Lung (tissue), 12 donors: Measurements from ENCODE around the gene FGFR2. TPM values are rescaled to one million over a fixed set of nuclear protein-coding genes. Genes with fewer than 3 reads are reported as not detected.

ENCODE experiments used
- ATAC-seq: fragments of 200-7000 bp; cut with Tn5 transposase; one replicate; pipeline ENCODE4 v1.9.1; 2020; ENCODE audit warnings: moderate number of reproducible peaks; ENCODE audit not compliant: insufficient read depth, low FRiP score
- DNase-seq, 3 donors: peaks; one replicate each; pipeline ENCODE4 v3.0.0-alpha.2; 2013 to 2017
- H3K27ac ChIP-seq, 2 donors: one replicate each; pipeline ENCODE4 v1.5.1; 2013; ENCODE audit warnings: mild to moderate bottlenecking in 2 of 2, moderate library complexity in 2 of 2, control low read depth in 1 of 2, inconsistent platforms in 1 of 2, low read depth in 1 of 2, low read length in 1 of 2
- H3K27me3 ChIP-seq, 3 donors: one replicate each; pipeline ENCODE4 v1.5.1; 2013; ENCODE audit warnings: low read length in 2 of 3; ENCODE audit not compliant: control insufficient read depth in 3 of 3, insufficient read depth in 3 of 3
- H3K36me3 ChIP-seq, 4 donors: one replicate each; pipeline ENCODE4 v1.5.1; 2013; ENCODE audit warnings: low read length in 4 of 4, mild to moderate bottlenecking in 1 of 4, moderate library complexity in 1 of 4; ENCODE audit not compliant: control insufficient read depth in 4 of 4, insufficient read depth in 4 of 4
- H3K4me1 ChIP-seq, 5 donors: one replicate each; pipeline ENCODE4 v1.5.1; 2013; ENCODE audit warnings: low read length in 5 of 5, mild to moderate bottlenecking in 2 of 5, moderate library complexity in 1 of 5; ENCODE audit not compliant: control insufficient read depth in 5 of 5, insufficient read depth in 5 of 5
- H3K4me3 ChIP-seq: one replicate; pipeline ENCODE4 v1.5.1; 2013; ENCODE audit warnings: mild to moderate bottlenecking, control low read depth, moderate library complexity
- H3K9ac ChIP-seq, 2 donors: one replicate each; pipeline ENCODE4 v1.5.1; 2013; ENCODE audit warnings: low read length in 2 of 2, control low read depth in 1 of 2; ENCODE audit not compliant: insufficient read depth in 1 of 2
- H3K9me3 ChIP-seq, 4 donors: one replicate each; pipeline ENCODE4 v1.5.1; 2013; ENCODE audit warnings: low read length in 3 of 4, mild to moderate bottlenecking in 1 of 4, moderate library complexity in 1 of 4; ENCODE audit not compliant: control insufficient read depth in 4 of 4, insufficient read depth in 3 of 4
- WGBS, 2 donors: extraction: QIAGEN DNeasy Blood & Tissue Kit; methylation state at CpG; one replicate each; pipeline ENCODE4 v1.1.7; 2013; 5-methylcytosine and 5-hydroxymethylcytosine counted together
- polyA plus RNA-seq, 2 donors: library from polyadenylated mRNA; stranded (reverse); fragments of 200-250 nt; gene quantifications; one replicate each; pipeline ENCODE4 v1.2.1, GENCODE V29; 2013
- total RNA-seq, 2 donors: library from RNA; depleted of rRNA in 1 of 2; stranded (reverse); fragments of >200 nt in 1 of 2; gene quantifications; one replicate each; pipeline ENCODE4 v1.2.1, GENCODE V29; 2014 to 2021
- TF ChIP-seq, protein P1 (sequence below): IDR thresholded peaks from 2 replicates; pipeline ENCODE4 v1.5.1; 2012; ENCODE audit warnings: mild to moderate bottlenecking; ENCODE audit errors: control extremely low read depth, extremely low read depth
- donor health status: control.
- donor health status: control.
- donor health status: Bipolar disorder and iron deficiency.
- donor health status: healthy.
- donor health status: DM: yes; HTN: yes; CAD: no.

FGFR2 gene
- total and polyA plus RNA-seq, 4 donors: 11.4 to 230 (median 41.7) TPM

DNA sequence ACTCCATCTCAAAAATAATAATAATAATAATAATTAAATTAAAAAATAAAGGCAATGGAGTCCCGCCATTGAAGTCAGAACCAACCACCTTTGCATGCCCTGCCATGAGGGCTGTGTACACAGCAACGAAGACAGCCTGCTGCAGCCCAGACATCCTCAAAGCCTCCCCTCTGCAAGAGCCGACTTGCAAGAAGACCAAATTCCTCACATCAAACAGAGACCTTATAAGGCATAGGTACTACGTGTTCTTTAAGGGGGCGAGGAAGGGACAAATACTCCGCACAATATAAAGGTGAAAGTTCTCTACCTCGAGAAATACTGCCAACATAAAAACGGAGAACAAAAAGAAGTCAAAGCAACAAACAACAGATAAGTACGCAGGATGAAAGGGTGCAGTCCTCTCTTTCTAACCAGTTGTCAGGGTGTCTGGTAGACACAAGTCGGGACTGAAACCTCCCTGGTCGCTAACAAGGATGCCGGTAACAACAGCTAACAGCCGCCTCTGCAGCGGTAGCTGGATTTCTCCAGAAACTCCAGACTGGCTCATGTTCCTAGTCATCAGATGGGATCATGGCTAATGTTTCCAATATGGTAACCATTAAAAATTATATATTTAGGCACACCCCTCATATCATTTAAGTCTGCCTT is 23.6 kb downstream of the FGFR2 start:
- TF ChIP-seq, protein P1, sequence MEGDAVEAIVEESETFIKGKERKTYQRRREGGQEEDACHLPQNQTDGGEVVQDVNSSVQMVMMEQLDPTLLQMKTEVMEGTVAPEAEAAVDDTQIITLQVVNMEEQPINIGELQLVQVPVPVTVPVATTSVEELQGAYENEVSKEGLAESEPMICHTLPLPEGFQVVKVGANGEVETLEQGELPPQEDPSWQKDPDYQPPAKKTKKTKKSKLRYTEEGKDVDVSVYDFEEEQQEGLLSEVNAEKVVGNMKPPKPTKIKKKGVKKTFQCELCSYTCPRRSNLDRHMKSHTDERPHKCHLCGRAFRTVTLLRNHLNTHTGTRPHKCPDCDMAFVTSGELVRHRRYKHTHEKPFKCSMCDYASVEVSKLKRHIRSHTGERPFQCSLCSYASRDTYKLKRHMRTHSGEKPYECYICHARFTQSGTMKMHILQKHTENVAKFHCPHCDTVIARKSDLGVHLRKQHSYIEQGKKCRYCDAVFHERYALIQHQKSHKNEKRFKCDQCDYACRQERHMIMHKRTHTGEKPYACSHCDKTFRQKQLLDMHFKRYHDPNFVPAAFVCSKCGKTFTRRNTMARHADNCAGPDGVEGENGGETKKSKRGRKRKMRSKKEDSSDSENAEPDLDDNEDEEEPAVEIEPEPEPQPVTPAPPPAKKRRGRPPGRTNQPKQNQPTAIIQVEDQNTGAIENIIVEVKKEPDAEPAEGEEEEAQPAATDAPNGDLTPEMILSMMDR: no peak
- Histone ChIP-seq H3K4me3 (no peak overlapping the region), H3K4me1 (peaks cover 0 to 19% (median 10%) of the 10 kb centered on the region in 5 donors), H3K9me3 (peaks cover 0 to 4% (median 0%) of the 10 kb centered on the region in 4 donors), H3K9ac (no peak overlapping the region), H3K36me3 (peaks cover 0 to 9% (median 3%) of the 10 kb centered on the region in 4 donors), H3K27ac (peak overlapping the region in 1 of 2 donors; percentile 13), H3K27me3 (no peaks in the 10 kb centered on the region)
- WGBS, 2 donors: 79 to 82% methylated on average over 14 of the region's 14 CpGs
- DNase-seq (no peak), ATAC-seq (no peak)

GRCh38 chr10:121573538-121573941 is 24.7 kb downstream of the FGFR2 start:
- 68 to 81% methylated on average over 8 of the region's 8 CpGs for whole genome bisulfite sequencing, 2 donors
- TF ChIP-seq, protein P1: no peak
- no peak overlapping the region for H3K27ac ChIP-seq
- H3K4me3 ChIP-seq: no peak overlapping the region
- no peak overlapping the region for H3K9ac ChIP-seq
- H3K9me3 ChIP-seq: peaks cover 0 to 2% (median 0%) of the 10 kb centered on the region in 4 donors
- no peaks in the 10 kb centered on the region for H3K27me3 ChIP-seq
- no peak for ATAC-seq
- peaks cover 0 to 21% (median 7%) of the 10 kb centered on the region in 5 donors for H3K4me1 ChIP-seq
- DNase-seq: no peak
- H3K36me3 ChIP-seq: peaks cover 0 to 6% (median 0%) of the 10 kb centered on the region in 4 donors

DNA sequence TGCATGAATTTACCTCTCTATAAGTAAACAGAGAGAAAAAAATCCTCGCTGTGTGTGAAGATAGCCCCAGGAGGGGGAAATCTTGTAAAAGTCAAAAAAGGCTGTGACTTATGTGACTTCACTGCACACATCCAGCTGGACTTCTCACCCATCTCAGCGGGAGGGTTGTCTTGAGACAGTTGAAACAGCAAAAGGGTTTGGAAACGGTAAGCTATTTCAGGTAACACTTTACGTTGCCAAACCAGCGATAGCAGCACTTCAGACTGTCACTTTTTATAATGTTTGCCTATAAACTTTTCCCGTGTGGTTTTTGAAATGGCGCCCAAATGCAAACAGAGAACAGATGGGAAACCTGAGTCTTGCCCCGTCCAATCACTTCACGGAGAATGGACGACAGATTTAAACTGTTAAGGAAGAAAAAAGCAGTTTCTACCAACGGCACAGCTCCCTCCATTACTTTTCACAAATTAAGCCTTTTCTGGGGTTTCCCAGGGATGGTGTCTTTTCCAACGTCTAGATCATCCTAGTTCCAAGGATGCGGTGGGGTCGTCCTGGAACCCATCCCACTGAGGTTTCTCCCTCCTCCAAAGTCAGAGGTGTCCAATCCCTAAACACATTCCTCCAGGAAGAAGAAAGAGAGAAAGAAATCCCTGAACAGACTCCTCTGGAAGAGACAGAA is 25.2 kb downstream of the FGFR2 start:
- H3K27ac ChIP-seq: no peak overlapping the region
- TF ChIP-seq, protein P1: no peak
- H3K4me3 ChIP-seq: no peak overlapping the region
- peaks cover 0 to 6% (median 0%) of the 10 kb centered on the region in 4 donors for H3K36me3 ChIP-seq
- peaks cover 0 to 2% (median 0%) of the 10 kb centered on the region in 4 donors for H3K9me3 ChIP-seq
- H3K9ac ChIP-seq: no peak overlapping the region
- no peaks in the 10 kb centered on the region for H3K27me3 ChIP-seq
- DNase-seq (peak in 2 of 3 donors; percentile 41 to 62), ATAC-seq (no peak)
- H3K4me1 ChIP-seq: peaks cover 0 to 25% (median 11%) of the 10 kb centered on the region in 5 donors
- 54 to 71% methylated on average over 14 of the region's 14 CpGs for WGBS, 2 donors
